Common myeloid progenitor, CD34-positive (primary cell): ENCODE measurements around the gene C17orf113.

ENCODE experiments used
- CTCF ChIA-PET: fragments of 350-600 bp; sonication (Branson Sonifier 250); formaldehyde crosslinking; loops from one replicate; lab custom pipeline; 2021; ENCODE audit warnings: antibody characterized with exemption; lab: Charles Lee
- POLR2A ChIA-PET: fragments of 350-600 bp; sonication (Branson Sonifier 250); formaldehyde crosslinking; loops from one replicate; lab custom pipeline; 2021; ENCODE audit warnings: antibody characterized with exemption; lab: Charles Lee
- DNase-seq, 3 donors: peaks; one replicate each; pipeline versions ENCODE4 v3.0.0 to v3.0.0-alpha.2; 2013
- H3K27ac ChIP-seq, 2 experiments: 1 replicate in 1 of 2; 2 replicates in 1 of 2; pipeline ENCODE4 v1.7.0; 2013; ENCODE audit warnings: inconsistent platforms in 2 of 2, low read length in 2 of 2, mild to moderate bottlenecking in 2 of 2, low read depth in 1 of 2, moderate library complexity in 1 of 2; ENCODE audit not compliant: severe bottlenecking in 2 of 2, insufficient read depth in 1 of 2, poor library complexity in 1 of 2
- H3K27me3 ChIP-seq, 5 experiments: replicated peaks in 2 of 5; 1 replicate in 3 of 5; 2 replicates in 2 of 5; pipeline versions ENCODE4 v1.6.1 to v1.7.0; 2013; ENCODE audit warnings: low read length in 4 of 5, mild to moderate bottlenecking in 2 of 5, moderate library complexity in 2 of 5, inconsistent platforms in 1 of 5; ENCODE audit not compliant: insufficient read depth in 5 of 5, control insufficient read depth in 4 of 5
- H3K36me3 ChIP-seq, 4 experiments: 1 replicate in 2 of 4; 2 replicates in 2 of 4; pipeline versions ENCODE4 v1.6.1 to v1.7.0; 2013; ENCODE audit warnings: low read length in 3 of 4, control low read depth in 1 of 4, mild to moderate bottlenecking in 1 of 4; ENCODE audit not compliant: control insufficient read depth in 4 of 4, insufficient read depth in 4 of 4
- H3K4me1 ChIP-seq, 4 experiments: 1 replicate in 3 of 4; 2 replicates in 1 of 4; pipeline versions ENCODE4 v1.6.1 to v1.7.1; 2013; ENCODE audit warnings: low read length in 3 of 4, mild to moderate bottlenecking in 3 of 4, control low read depth in 1 of 4, inconsistent platforms in 1 of 4, moderate library complexity in 1 of 4; ENCODE audit not compliant: control insufficient read depth in 4 of 4, insufficient read depth in 4 of 4; ENCODE audit errors: control extremely low read depth in 1 of 4
- H3K4me3 ChIP-seq, 7 experiments: 1 replicate in 4 of 7; 2 replicates in 3 of 7; pipeline versions ENCODE4 v1.5.1 to v1.7.0; 2013; ENCODE audit warnings: mild to moderate bottlenecking in 7 of 7, low read length in 6 of 7, moderate library complexity in 6 of 7, inconsistent platforms in 2 of 7, low read depth in 2 of 7, control low read depth in 1 of 7; ENCODE audit not compliant: insufficient read depth in 4 of 7, control insufficient read depth in 1 of 7; ENCODE audit errors: extremely low read depth in 1 of 7
- H3K9me3 ChIP-seq, 5 experiments: 1 replicate in 4 of 5; 2 replicates in 1 of 5; pipeline versions ENCODE4 v1.6.1 to v1.7.1; 2013; ENCODE audit warnings: low read length in 4 of 5, mild to moderate bottlenecking in 2 of 5, inconsistent platforms in 1 of 5, low read depth in 1 of 5, moderate library complexity in 1 of 5; ENCODE audit not compliant: control insufficient read depth in 4 of 5, insufficient read depth in 2 of 5; ENCODE audit errors: control extremely low read depth in 1 of 5
- WGBS: methylation state at CpG from one replicate; pipeline ENCODE4 v1.1.5; 2013; ENCODE audit not compliant: insufficient coverage; 5-methylcytosine and 5-hydroxymethylcytosine counted together

The C17orf113 gene

DNA sequence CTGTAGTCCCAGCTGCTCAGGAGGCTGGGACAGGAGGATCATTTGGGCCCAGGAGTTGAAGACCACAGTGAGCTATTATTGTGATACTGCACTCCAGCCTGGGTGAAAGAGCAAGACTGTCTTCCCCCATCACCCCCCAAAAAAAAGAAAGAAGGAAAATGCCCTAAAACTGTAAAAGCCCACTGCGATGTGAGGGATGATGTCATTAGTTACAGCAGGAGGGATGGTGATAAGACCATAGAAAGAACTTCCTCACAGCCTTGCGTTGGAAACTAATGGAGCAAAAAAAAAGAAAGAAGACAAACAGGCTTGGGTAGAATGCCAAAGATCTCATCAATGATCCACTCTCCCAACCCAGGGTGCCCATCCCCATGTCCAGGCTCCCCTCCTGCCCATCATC lies 29.1 kb upstream of the C17orf113 start:
- Histone ChIP-seq H3K9me3 (no peaks in the 10 kb centered on the region), H3K4me3 (no peak overlapping the region), H3K36me3 (no peaks in the 10 kb centered on the region), H3K27ac (no peak overlapping the region), H3K4me1 (peaks cover 0 to 15% (median 6%) of the 10 kb centered on the region in 4 experiments), H3K27me3 (no peaks in the 10 kb centered on the region)
- 100% methylated on average over 2 of the region's 2 CpGs for WGBS
- ChIA-PET CTCF (interaction anchor here (0.9 to 2.1 kb wide), 7 partner anchors 12 to 53 kb away, joined by 3 to 6 read pairs (median 5); no protein-coding TSS in a partner anchor), POLR2A (no interaction called here)
- no peak for DNase-seq

DNA sequence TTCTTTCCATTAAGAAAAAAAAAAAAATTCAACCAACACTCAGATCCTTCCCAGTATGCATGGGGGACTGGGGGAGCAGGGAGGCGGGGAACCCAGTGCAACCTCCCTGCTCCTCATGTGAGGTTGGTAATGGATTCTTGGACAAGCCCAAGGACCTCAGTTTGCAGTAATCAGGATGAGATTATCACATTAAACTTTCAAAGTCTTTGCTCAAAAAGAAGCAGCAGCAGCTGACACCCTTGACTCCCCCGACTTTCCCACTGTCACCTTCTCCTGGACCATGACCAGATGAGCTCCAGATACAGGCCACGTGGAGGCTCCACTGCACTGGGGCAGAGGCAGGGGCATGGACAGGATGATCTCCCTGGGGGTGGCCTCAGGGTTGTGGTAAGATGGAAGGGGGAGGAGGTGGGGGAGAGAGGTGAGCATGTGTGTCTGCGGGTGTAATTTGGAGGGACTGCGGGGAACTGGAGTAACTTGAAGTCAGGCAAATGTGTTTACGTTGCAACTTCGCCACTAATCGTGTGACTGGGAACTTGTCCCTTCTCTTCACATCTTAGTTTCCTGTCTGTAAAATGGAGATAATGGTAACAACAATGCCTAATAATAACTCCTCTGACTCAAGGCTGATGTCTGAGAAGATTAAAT lies 28.1 kb upstream of the C17orf113 start:
- POLR2A ChIA-PET, result no interaction called here
- no peaks in the 10 kb centered on the region for H3K27me3 ChIP-seq
- peaks cover 0 to 19% (median 7%) of the 10 kb centered on the region in 4 experiments for H3K4me1 ChIP-seq
- CTCF ChIA-PET, result interaction anchor here (0.7 to 1.6 kb wide), 2 partner anchors 11 to 1412 kb away, joined by 3 to 6 read pairs; no protein-coding TSS in a partner anchor
- WGBS, result 73% methylated on average over 3 of the region's 8 CpGs
- DNase-seq, result peak in 2 of 3 donors; percentile 50 to 65
- no peaks in the 10 kb centered on the region for H3K9me3 ChIP-seq
- no peak overlapping the region for H3K27ac ChIP-seq
- H3K4me3 ChIP-seq, result no peak overlapping the region
- H3K36me3 ChIP-seq, result no peaks in the 10 kb centered on the region

GRCh38 chr17:42077755-42078154 lies 27.4 kb upstream of the C17orf113 start:
- Histone ChIP-seq H3K27me3 (no peaks in the 10 kb centered on the region), H3K27ac (no peak overlapping the region), H3K4me1 (peaks cover 0 to 27% (median 12%) of the 10 kb centered on the region in 4 experiments), H3K9me3 (no peaks in the 10 kb centered on the region), H3K36me3 (no peaks in the 10 kb centered on the region), H3K4me3 (no peak overlapping the region)
- no peak for DNase-seq
- WGBS, result 96% methylated on average over 4 of the region's 5 CpGs
- POLR2A ChIA-PET, result no interaction called here
- CTCF ChIA-PET, result interaction anchor here (0.9 to 1.2 kb wide), 3 partner anchors 14 to 115 kb away, joined by 3 to 4 read pairs (median 3); no protein-coding TSS in a partner anchor

GRCh38 chr17:42076797-42077559 lies 26.6 kb upstream of the C17orf113 start:
- CTCF ChIA-PET, result interaction anchor here (0.6 to 1.2 kb wide), 9 partner anchors 9 to 114 kb away, joined by 3 to 4 read pairs (median 3); no protein-coding TSS in a partner anchor
- H3K27ac ChIP-seq, result no peak overlapping the region
- no peaks in the 10 kb centered on the region for H3K27me3 ChIP-seq
- no peak overlapping the region for H3K4me3 ChIP-seq
- H3K36me3 ChIP-seq, result no peaks in the 10 kb centered on the region
- WGBS, result 93% methylated on average over 2 of the region's 4 CpGs
- H3K4me1 ChIP-seq, result peaks cover 0 to 35% (median 20%) of the 10 kb centered on the region in 4 experiments
- no peaks in the 10 kb centered on the region for H3K9me3 ChIP-seq
- POLR2A ChIA-PET, result no interaction called here
- no peak for DNase-seq

GRCh38 chr17:42075789-42076188 lies 25.4 kb upstream of the C17orf113 start:
- POLR2A ChIA-PET, result no interaction called here

DNA sequence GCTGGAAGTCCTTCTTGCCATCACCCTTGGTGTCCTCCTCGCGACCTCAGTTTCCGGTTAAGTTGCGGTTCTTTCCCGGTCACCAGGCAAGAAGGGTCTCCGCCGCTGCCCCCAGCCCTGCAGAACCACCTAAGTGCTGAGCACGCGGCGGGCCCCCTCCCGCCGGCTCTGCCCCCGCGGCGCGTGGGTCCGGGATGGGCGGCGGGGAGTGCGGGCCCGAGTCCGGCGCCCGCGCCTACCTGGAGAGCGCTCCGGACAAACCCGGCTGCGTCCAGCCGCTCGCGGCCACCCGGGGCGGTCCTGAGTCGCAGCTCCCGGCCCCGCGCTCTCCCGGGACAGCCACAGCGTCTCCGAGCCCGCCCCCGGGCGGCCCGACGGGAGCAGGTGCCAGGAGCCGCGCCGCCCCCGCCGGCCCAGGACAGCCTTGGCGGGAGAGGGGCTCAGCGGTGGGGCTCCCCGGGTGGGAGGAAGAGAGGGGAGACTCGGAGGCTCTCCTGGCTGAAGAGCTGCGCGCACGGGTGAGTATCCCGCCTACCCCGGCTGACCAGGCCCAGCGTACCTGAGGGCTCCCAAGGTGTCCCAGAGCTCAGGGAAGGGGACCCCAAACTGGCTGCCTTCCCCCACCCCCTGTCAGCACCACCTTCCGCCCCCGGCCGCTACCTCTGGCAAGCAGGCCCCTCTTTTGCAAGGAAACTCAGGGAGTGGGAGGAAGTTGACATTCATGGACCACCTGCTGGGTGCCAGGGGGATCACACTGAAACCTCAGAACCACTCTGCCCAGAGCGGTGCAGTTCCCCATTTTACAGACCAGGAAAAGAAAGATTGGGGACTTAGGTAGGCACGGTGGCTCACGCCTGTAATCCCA lies 22.2 kb upstream of the C17orf113 start:
- peaks cover 0 to 29% (median 21%) of the 10 kb centered on the region in 4 experiments for H3K4me1 ChIP-seq
- H3K36me3 ChIP-seq, result no peaks in the 10 kb centered on the region
- peak overlapping the region; percentile 28 to 77 (median 59) for H3K4me3 ChIP-seq
- no peaks in the 10 kb centered on the region for H3K9me3 ChIP-seq
- POLR2A ChIA-PET, result no interaction called here
- H3K27ac ChIP-seq, result no peak overlapping the region
- WGBS, result 0% methylated on average over 65 of the region's 67 CpGs
- peak; percentile 34 to 75 (median 72) for DNase-seq
- CTCF ChIA-PET, result interaction anchor here (0.7 to 2.2 kb wide), 11 partner anchors 14 to 44 kb away, joined by 3 to 11 read pairs (median 3); no protein-coding TSS in a partner anchor
- H3K27me3 ChIP-seq, result no peaks in the 10 kb centered on the region

More at GRCh38 chr17:42075789-42076188, 25.4 kb upstream of the C17orf113 start:
- DNase-seq, result no peak
- H3K9me3 ChIP-seq, result no peaks in the 10 kb centered on the region
- WGBS, result 96% methylated on average over 6 of the region's 6 CpGs
- H3K36me3 ChIP-seq, result no peaks in the 10 kb centered on the region
- CTCF ChIA-PET, result interaction anchor here (0.8 to 2.3 kb wide), 3 partner anchors 10 to 15 kb away, joined by 3 to 9 read pairs (median 5); no protein-coding TSS in a partner anchor
- no peak overlapping the region for H3K27ac ChIP-seq
- peaks cover 0 to 42% (median 26%) of the 10 kb centered on the region in 4 experiments for H3K4me1 ChIP-seq
- H3K4me3 ChIP-seq, result no peak overlapping the region
- no peaks in the 10 kb centered on the region for H3K27me3 ChIP-seq
